Peyer's patch (tissue), 4 donors: ENCODE results near the gene LEFTY2.

Experiments
- POLR2A ChIP-seq, 2 donors: fragments of 450-650 bp; IDR thresholded peaks; one replicate each; pipeline ENCODE4 v1.5.1; 2017; ENCODE audit warnings: antibody characterized with exemption in 2 of 2, mild to moderate bottlenecking in 2 of 2, moderate library complexity in 2 of 2
- TF ChIP-seq, protein P1 (sequence below), 6 experiments: fragments of 450-650 bp in 4 of 6; fragments of 200-600 bp in 2 of 6; sonication (generic) in 1 of 6; IDR thresholded peaks; one replicate each; pipeline ENCODE4 v1.5.1; 2017 to 2019; ENCODE audit warnings: antibody characterized with exemption in 6 of 6, mild to moderate bottlenecking in 3 of 6, moderate library complexity in 1 of 6

GRCh38 chr1:225890346-225891228 is 50.4 kb downstream of the LEFTY2 start:
- TF ChIP-seq, protein P1, sequence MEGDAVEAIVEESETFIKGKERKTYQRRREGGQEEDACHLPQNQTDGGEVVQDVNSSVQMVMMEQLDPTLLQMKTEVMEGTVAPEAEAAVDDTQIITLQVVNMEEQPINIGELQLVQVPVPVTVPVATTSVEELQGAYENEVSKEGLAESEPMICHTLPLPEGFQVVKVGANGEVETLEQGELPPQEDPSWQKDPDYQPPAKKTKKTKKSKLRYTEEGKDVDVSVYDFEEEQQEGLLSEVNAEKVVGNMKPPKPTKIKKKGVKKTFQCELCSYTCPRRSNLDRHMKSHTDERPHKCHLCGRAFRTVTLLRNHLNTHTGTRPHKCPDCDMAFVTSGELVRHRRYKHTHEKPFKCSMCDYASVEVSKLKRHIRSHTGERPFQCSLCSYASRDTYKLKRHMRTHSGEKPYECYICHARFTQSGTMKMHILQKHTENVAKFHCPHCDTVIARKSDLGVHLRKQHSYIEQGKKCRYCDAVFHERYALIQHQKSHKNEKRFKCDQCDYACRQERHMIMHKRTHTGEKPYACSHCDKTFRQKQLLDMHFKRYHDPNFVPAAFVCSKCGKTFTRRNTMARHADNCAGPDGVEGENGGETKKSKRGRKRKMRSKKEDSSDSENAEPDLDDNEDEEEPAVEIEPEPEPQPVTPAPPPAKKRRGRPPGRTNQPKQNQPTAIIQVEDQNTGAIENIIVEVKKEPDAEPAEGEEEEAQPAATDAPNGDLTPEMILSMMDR (IDR thresholded peaks at IDR 0.05): no peak
- no peak for TF ChIP-seq POLR2A (IDR thresholded peaks at IDR 0.05)
